Measurements from ENCODE around the gene DDX23. TPM values are rescaled to one million over a fixed set of nuclear protein-coding genes. Genes with fewer than 3 reads are reported as not detected.

DDX23 gene
- total RNA-seq, 1 donor from 2014 or later = 124 TPM

- no peaks in the 10 kb centered on the region for H3K36me3 Mint-ChIP-seq (ENCODE audit: low read depth)
- no peak for TF ChIP-seq CTCF (conservative IDR thresholded peaks at IDR 0.05)
Observed at GRCh38 chr12:48793696-48794095, 58.3 kb downstream of the DDX23 start.

GRCh38 chr12:48789858-48790326 lies 62.1 kb downstream of the DDX23 start:
- Mint-ChIP-seq H3K9me3 (no peaks in the 10 kb centered on the region), H3K4me1 (peaks cover 44% of the 10 kb centered on the region), H3K27ac (ENCODE audit: unreplicated experiment) (no peak overlapping the region), H3K4me3 (peak overlapping the region; percentile 97), H3K27me3 (ENCODE audit: low read depth) (no peaks in the 10 kb centered on the region), H3K36me3 (ENCODE audit: low read depth) (peaks cover 4% of the 10 kb centered on the region)
- no peak for TF ChIP-seq CTCF (conservative IDR thresholded peaks at IDR 0.05)
- no peak for DNase-seq (ENCODE audit: low read depth, low spot score)

More at GRCh38 chr12:48793696-48794095, 58.3 kb downstream of the DDX23 start:
- DNase-seq (ENCODE audit: low read depth, low spot score) = no peak
- Mint-ChIP-seq H3K27ac (ENCODE audit: unreplicated experiment) (no peak overlapping the region), H3K4me1 (peaks cover 23% of the 10 kb centered on the region), H3K4me3 (peak overlapping the region; percentile 51), H3K27me3 (ENCODE audit: low read depth) (no peaks in the 10 kb centered on the region), H3K9me3 (no peaks in the 10 kb centered on the region)

GRCh38 chr12:48788854-48789775 lies 62.8 kb downstream of the DDX23 start, which contains the start of gene ADCY6:
Gene ADCY6 (minus strand): TSS chr12:48789089. CDS start chr12:48783434, 5,655 bp downstream.
- H3K36me3 Mint-ChIP-seq (ENCODE audit: low read depth) = peaks cover 5% of the 10 kb centered on the region
- H3K27me3 Mint-ChIP-seq (ENCODE audit: low read depth) = no peaks in the 10 kb centered on the region
- DNase-seq (ENCODE audit: low read depth, low spot score) = peak; percentile 78
- H3K9me3 Mint-ChIP-seq = no peaks in the 10 kb centered on the region
- peaks cover 44% of the 10 kb centered on the region for H3K4me1 Mint-ChIP-seq
- peak within 1 kb of the TSS; percentile 97 for H3K4me3 Mint-ChIP-seq
- peak within 1 kb of the TSS; percentile 93 for H3K27ac Mint-ChIP-seq (ENCODE audit: unreplicated experiment)
- no peak for TF ChIP-seq CTCF (conservative IDR thresholded peaks at IDR 0.05)

- peak; percentile 16 for DNase-seq (ENCODE audit: low read depth, low spot score)
- TF ChIP-seq CTCF (conservative IDR thresholded peaks at IDR 0.05) = no peak
- peaks cover 44% of the 10 kb centered on the region for H3K4me1 Mint-ChIP-seq
- peak overlapping the region; percentile 97 for H3K4me3 Mint-ChIP-seq
- H3K9me3 Mint-ChIP-seq = no peaks in the 10 kb centered on the region
- no peaks in the 10 kb centered on the region for H3K27me3 Mint-ChIP-seq (ENCODE audit: low read depth)
- H3K27ac Mint-ChIP-seq (ENCODE audit: unreplicated experiment) = peak overlapping the region; percentile 93
- H3K36me3 Mint-ChIP-seq (ENCODE audit: low read depth) = peaks cover 5% of the 10 kb centered on the region
Observed at GRCh38 chr12:48788524-48788853, 63.5 kb downstream of the DDX23 start.

- no peaks in the 10 kb centered on the region for H3K27me3 Mint-ChIP-seq (ENCODE audit: low read depth)
- H3K36me3 Mint-ChIP-seq (ENCODE audit: low read depth) = peaks cover 5% of the 10 kb centered on the region
- TF ChIP-seq CTCF (conservative IDR thresholded peaks at IDR 0.05) = no peak
- no peak for DNase-seq (ENCODE audit: low read depth, low spot score)
- no peaks in the 10 kb centered on the region for H3K9me3 Mint-ChIP-seq
- peak overlapping the region; percentile 97 for H3K4me3 Mint-ChIP-seq
- H3K27ac Mint-ChIP-seq (ENCODE audit: unreplicated experiment) = peak overlapping the region; percentile 93
- H3K4me1 Mint-ChIP-seq = peaks cover 47% of the 10 kb centered on the region
Observed at GRCh38 chr12:48787791-48788523, 64.0 kb downstream of the DDX23 start.
